NOMO-1 treated with DMSO at 0.1 percent for 48 hours (cell line): ENCODE results near the gene ZNF479.
"Not testable (repeated sequence)": the region's sequence is repeated elsewhere in the genome, so short reads cannot be mapped to it uniquely, and the experiment has no call there.

Experiments
- DNase-seq: peaks from one replicate; lab custom pipeline; 2025; ENCODE audit not compliant: unreplicated experiment; lab: John Stamatoyannopoulos, UW

Gene ZNF479

GRCh38 chr7:57132336-57132735, at the start of gene ZNF479:
ZNF479 (minus strand) TSS chr7:57132436; CDS start chr7:57132324, 112 bp downstream.
- DNase-seq = not testable (repeated sequence)

- DNase-seq = no peak
These were observed 49.8 kb upstream of the ZNF479 start for GRCh38 chr7:57182031-57182430.

GRCh38 chr7:57181281-57181680, 49.0 kb upstream of the ZNF479 start:
- DNase-seq = no peak

- DNase-seq = no peak
These were observed 47.7 kb upstream of the ZNF479 start for GRCh38 chr7:57179776-57180415.

- no peak for DNase-seq
These were observed 46.5 kb upstream of the ZNF479 start for GRCh38 chr7:57178768-57179139.

- DNase-seq = no peak
These were observed 45.9 kb upstream of the ZNF479 start for GRCh38 chr7:57177856-57178767.

- DNase-seq = no peak
These were observed 44.8 kb upstream of the ZNF479 start for GRCh38 chr7:57176928-57177635.

- DNase-seq = no peak
These were observed 33.2 kb upstream of the ZNF479 start for GRCh38 chr7:57165285-57165899.

GRCh38 chr7:57120123-57120784, 12.0 kb downstream of the ZNF479 start:
- DNase-seq = not testable (repeated sequence)
